Measurements from ENCODE around the gene ADAMTS3.

ADAMTS3 gene

GRCh38 chr4:72457158-72457557 is 111.9 kb downstream of the ADAMTS3 start:
- peak; percentile 77 for ATAC-seq

GRCh38 chr4:72451349-72451748 is 117.7 kb downstream of the ADAMTS3 start:
- TF ChIP-seq OSR1 (CRISPR knock-in tag; IDR thresholded peaks at IDR 0.05) (no peak), PATZ1 (CRISPR knock-in tag; IDR thresholded peaks at IDR 0.05; ENCODE audit: borderline replicate concordance) (no peak), PPARA (CRISPR knock-in tag; IDR thresholded peaks at IDR 0.05; ENCODE audit: borderline replicate concordance) (no peak), CREB5 (CRISPR knock-in tag; IDR thresholded peaks at IDR 0.05; ENCODE audit: low read depth) (no peak), ZFP30 (CRISPR knock-in tag; IDR thresholded peaks at IDR 0.05) (no peak), TCF4 (CRISPR knock-in tag; IDR thresholded peaks at IDR 0.05; ENCODE audit: borderline replicate concordance) (no peak), TSHZ2 (CRISPR knock-in tag; IDR thresholded peaks at IDR 0.05) (no peak), CSRNP3 (CRISPR knock-in tag; IDR thresholded peaks at IDR 0.05) (no peak), CSDC2 (CRISPR knock-in tag; IDR thresholded peaks at IDR 0.05) (no peak), POU6F1 (CRISPR knock-in tag; IDR thresholded peaks at IDR 0.05; ENCODE audit: borderline replicate concordance, low read depth) (no peak), ZNF565 (CRISPR knock-in tag; conservative IDR thresholded peaks at IDR 0.05; ENCODE audit: low read depth) (no peak)
- ATAC-seq: no peak

More at GRCh38 chr4:72457158-72457557, 111.9 kb downstream of the ADAMTS3 start:
- TF ChIP-seq ISL1 (CRISPR knock-in tag; IDR thresholded peaks at IDR 0.05) (peak; percentile 93), PATZ1 (CRISPR knock-in tag; IDR thresholded peaks at IDR 0.05; ENCODE audit: borderline replicate concordance) (peak; percentile 46; the same call in 1 of the 2 replicates), BACH2 (CRISPR knock-in tag; IDR thresholded peaks at IDR 0.05; ENCODE audit: borderline replicate concordance) (no peak), ARNTL (CRISPR knock-in tag; IDR thresholded peaks at IDR 0.05; ENCODE audit: borderline replicate concordance, low read depth) (no peak)

- ATAC-seq: peak; percentile 28; the same call in 2 of the 3 replicates
- no peak for TF ChIP-seq ZNF70 (CRISPR knock-in tag; IDR thresholded peaks at IDR 0.05)
Measured at GRCh38 chr4:72449705-72450104, 119.3 kb downstream of the ADAMTS3 start.

GRCh38 chr4:72448231-72448630 is 120.8 kb downstream of the ADAMTS3 start:
- no peak for ATAC-seq
- 0 out of 2 replicates have a peak, but pooled peaks have one; percentile 14 for TF ChIP-seq ISL1 (CRISPR knock-in tag; IDR thresholded peaks at IDR 0.05)
- TF ChIP-seq SNAI2 (CRISPR knock-in tag; IDR thresholded peaks at IDR 0.05): no peak

Data from SK-N-SH treated with all-trans-retinoic acid at 6 μM for 48 hours (cell line).